Activated naive CD4-positive, alpha-beta T cell treated with Interleukin-2 at 50 U/mL for 16 hours (primary cell): ENCODE data around the gene HOXB5.

ENCODE experiments used
- DNase-seq: peaks from one replicate; pipeline ENCODE4 v3.0.0-alpha.2; 2020

HOXB5 gene

DNA sequence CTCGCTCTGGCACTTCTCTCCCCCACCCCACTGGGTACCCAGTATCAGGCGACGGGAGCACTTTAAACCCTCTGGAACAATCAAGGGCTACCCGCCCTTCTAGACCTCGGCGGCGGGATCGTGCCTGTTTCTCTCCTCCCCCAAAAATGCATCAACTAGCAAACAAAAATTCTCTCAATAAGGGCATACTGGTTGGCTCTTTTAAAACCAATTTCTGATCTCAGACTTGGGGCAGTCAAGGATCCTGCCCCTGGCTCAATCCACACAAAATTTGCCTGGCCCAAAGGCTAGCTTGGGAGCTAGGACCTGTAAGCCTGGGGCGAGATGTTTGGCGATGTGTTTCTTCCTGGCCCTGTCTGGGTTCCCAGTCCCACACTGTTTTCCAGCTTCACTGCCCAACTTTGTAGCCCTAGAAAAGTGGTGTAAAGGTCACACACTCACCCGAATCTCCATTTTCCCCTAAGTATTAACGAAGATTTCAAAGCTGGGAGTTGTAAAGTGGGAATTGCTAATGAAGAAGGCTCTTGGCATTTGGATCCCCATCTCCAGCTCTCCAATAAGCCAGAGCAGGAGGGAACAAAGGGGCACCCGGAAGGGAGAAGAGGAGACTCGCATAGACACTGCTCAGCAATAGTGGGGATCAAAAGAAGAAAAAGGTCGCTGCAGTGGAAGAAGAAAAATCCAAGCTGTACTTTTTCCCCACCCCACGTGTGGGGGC lies 34.3 kb downstream of the HOXB5 start:
- DNase-seq, result no peak

DNA sequence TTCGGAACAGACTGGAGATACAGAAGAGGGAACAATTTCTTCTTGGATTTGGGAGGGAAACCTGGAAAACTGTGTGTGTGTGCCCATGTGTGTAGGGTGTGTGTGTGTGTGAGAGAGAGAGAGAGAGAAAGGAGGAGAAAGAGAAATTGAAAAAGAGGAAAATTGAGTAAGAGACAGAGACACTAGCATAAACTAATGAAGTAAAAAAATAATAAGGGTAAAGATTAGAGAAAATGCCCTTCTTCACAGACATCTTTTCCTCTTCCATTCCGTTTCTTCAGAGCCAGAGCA lies 34.8 kb downstream of the HOXB5 start:
- no peak for DNase-seq

DNA sequence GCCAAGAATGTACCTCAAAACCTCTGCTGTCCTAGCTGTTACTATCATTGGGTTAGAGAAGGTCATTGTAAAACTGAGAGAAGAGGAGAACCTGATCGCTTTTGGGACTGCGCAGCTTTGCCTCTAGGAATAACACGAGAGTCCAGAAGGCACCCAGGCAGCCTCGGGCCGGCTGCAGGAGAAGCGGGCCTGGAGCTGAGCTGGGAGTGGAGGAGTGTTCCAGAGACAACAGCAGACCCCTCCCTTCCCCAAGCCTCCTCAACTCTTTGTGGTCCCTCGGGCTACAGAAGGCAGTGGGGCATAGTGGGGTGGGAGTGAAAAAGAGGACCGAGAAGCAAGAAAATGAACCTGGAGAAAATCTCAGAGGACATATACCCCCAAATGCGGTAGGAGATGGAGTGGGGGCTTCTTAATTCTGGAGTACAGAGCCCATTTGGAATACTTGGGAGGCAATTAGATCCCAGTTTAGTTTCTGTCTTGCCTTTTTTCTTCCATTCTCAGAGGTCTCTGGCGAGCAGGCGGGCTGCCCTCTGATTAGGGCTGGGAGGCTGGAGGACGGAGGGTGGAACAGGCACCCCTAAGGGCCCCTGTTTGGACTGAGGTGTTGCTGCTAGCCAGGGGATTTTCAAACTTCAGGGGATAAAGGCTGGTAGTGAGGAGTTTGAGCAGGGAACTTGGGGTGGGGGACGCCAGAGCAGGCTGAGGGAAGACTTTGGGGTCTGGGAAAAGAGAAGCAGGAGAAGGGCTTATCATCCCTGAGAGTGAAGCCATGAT lies 35.3 kb downstream of the HOXB5 start:
- no peak for DNase-seq

DNA sequence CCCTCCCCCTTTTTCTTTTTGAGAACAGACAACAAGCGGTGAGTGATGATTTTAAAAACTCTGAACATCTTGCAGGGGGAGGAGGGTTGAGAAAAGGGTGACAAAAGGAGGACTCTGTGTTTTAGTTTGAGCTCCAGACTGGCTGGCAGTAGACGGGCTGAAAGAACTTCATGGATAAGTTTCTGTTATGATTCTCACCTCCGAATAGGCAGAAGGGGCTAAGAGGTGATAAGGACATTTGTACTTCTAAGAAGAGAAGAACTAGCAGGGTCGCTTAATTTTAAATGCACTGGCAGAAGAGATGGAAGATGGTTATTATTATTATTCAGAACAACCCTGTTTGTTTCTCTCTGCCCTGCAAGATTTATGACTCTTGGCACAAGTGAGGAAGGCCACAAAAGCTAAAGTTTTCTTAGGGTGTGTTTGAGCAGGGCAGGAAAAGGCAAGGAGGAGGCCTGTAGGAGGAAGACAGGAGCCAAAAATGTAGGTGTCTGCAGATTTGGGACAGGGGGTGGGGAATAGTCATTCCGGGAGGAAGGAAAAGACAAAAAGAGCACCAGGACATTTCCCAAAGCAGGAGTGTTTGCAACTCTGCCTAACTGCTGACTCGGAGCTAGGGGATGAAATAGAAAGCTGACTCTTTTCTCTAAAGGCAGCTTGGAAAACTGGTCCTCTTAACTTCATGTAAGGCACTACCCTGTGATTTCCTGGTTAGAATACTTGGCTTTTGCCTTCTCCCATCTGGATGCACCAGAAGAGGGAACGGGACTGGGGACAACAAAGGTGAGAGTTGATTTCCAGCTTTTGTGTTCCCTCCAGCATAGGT lies 36.8 kb downstream of the HOXB5 start:
- no peak for DNase-seq

DNA sequence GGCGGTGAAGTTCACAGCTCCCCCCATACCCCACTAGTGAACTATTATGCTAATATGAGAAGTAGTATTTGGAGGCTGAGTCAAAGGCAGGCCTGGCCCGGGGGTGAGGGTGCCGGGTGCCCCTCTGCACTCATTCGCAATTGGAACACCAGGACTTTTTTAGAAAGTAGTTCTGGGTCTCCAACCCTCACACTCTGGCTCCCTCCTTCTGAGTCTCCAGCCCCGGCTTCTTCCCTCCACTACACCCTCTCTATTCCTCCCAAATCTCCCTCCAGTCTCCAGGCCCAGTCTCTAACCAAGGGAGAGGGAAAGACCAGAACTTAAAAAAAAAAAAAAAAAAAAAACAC lies 37.4 kb downstream of the HOXB5 start:
- DNase-seq, result no peak

DNA sequence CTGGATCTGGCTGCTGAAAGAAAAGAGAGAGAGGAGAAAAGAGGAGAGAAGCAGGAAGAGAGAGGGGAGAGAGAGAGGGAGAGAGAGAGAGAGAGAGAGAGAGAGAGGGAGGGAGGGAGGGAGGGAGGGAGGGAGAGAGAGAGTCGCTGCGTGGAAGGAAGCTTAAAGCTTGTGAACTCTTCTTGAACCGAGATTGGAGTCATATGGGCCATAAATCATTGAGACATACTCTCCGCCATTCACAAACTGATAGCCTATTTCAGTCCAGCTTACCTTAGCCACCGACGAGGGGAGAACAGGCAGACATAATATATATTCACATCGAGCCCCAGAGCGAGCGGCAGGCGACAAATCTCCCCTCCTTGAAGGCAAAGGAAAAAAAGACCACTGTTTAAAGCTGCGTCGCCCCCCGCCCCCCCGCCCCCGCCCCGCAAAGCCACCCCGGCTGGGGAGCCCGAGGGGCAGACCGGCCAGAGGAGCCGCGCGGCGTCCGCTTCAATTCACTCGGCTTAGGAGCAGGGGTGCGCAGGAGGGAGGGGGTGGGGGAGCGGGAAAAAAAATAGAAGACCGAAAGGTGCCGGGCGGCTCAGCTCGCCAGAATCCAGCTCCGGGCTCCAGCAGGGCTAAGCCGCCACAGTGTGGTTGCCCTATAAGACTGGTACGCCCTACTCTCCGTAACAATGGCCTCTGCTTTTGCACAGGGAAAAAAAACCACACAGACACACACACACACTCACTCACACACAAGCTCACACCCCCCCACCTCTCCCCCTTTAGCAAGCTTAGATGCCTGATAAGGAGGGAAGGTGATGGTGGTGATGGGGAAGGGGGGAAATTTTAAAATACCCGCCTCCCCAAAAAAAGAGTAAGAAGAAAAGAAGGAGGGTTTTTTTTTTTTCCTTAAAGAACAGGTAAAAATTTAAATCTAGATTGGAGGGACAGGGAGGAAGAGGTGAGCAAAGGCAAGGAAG lies 38.0 kb downstream of the HOXB5 start:
- DNase-seq, result no peak

DNA sequence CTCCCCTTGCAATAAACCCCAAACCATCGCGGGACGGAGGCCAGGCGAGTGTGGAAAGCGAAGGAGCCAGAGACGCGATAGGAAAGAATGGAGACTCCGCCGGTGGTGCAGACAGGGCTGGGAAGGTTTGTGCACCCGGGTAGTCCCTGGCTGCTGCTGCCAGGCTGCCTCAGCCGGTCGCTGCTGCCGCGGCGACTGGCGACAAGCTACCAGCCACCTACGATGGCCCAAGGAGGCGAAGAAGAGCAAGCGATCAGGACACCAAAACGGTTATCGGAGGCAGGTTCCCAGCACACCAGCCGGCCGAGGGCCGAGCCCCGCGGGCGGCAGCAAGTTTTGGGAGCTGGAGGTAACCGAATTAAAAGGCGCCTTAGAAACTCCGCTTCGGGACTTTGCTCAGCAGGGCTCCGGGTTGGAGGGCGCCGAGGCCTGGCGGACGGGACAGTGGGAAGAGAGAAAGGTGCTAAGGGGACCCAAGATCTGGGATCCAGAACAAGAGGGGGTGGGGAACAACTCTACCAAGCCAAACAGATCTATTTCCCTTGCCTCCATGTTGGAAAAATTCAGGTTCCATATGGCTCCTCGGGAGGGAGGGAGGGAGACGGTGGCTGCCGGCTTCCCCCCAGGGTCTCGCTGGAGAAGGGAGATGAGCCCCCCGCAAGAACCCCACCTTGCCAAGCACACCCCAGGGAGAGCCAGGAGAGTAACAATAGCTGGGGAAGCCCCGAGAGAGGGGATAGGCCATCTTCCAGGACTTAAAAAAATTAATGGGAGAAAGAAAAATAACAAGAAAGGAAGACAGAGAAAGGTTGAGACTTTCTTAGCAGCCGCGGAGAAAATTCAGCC lies 38.9 kb downstream of the HOXB5 start:
- no peak for DNase-seq

DNA sequence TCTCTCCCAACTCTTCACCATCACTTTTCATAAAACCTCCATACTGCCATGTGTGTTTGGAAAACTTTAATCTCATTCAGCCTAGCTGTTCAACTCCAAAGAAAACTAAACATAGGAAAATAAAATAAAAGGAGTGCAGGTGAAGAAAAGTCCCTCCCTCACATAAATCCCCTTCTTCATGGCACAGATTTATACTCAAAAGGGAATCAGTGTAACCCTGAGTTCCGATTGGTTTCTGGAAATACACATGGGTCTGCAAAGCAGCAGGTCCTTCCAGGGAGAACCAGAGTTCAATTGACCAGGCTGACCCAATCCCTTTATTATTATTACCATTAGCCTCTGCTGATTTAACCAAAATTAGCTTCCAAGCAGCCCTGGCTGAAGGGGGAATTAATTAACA lies 39.8 kb downstream of the HOXB5 start:
- no peak for DNase-seq

DNA sequence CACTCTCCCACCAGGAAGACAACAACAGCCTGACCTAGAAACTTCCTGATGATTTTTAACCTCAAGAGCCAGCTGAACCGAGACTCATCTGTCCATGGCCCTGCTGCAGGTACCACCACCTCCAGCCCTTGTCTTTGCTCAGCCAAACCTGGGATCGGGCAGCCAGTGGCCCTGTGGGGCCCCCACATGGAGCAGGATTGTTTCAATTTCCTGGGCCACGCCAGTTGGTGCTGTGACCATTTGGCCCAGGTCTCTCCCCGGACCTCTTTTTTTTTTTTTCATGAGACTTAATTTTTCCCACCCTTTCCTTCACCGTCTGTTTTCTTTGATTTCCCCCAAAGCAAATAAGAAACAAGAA lies 40.4 kb downstream of the HOXB5 start:
- DNase-seq, result no peak

DNA sequence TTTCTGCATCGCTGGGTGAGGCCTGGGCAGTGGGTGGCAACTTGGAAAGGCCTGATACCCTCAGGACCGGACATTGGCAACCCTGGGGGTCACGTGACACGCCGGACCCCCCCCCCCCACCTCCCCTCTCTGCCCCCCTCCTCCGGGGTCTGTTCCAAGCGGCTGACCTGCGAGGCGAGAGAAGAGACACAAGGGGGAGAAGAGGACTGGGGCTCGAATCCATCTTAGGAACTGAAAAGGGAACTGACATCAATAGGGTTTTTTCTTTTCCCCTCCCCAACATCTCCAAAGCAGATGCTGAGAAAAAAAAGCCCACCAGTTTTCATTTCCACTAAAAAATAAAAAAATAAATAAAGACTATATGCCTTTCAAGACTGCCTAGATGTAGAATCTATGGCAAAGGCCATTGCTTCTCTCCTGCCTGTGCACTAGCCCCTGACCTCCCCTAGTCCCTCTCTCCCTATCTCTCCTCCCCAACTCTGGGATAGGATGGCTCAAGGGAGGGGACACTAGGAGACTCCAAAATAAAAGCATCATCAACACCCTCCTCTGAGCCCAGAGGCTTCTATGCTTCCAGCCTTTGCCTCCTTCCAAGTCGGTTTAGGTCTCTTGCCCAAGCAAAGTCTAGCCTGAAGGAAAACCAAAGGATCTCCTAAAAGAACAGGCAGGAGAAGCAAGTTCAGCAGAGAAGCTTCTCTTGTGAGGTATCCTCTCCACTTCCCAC lies 41.0 kb downstream of the HOXB5 start:
- no peak for DNase-seq

DNA sequence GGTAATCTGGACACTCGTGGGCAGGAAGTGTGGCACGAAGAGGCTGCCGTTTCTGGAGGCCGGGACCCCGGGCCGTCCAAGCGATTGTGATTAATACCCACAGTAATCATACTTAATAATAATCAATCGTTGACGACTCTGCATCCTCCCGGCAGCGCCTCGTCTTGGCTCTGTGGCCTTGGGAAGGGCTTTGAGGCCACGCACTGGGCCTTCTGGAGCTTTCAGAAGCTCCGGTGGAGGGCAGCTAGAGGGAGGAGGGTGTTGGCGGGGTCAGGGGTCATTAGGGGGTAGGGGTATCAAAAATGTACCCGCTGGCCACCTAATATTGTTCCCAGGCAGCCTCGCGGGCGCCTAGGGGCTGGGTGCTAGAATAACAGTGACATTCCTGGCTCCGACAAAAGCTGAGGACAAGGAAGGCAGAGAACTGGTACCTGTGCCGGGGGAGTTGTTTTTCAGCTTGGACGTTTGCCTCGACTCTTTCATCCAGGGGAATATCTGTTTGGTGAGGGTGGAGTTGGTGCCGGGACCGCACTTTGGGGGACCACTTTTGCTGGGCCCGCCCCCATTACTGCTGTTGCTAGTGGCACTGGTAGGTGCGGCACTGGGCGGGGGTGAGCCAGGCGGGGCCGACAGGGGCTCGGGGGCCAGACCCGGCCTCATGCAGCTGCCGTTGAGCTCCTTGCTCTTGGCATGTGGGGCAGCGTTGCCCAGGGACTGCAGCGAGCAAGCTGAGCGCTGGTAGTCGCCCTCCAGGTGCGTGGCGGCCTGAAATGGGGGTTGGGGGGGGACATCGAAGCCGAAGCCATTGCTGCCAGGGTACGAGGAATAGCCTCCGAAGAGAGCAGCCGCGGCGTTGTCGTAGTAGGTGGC lies 41.7 kb downstream of the HOXB5 start:
- DNase-seq, result no peak

DNA sequence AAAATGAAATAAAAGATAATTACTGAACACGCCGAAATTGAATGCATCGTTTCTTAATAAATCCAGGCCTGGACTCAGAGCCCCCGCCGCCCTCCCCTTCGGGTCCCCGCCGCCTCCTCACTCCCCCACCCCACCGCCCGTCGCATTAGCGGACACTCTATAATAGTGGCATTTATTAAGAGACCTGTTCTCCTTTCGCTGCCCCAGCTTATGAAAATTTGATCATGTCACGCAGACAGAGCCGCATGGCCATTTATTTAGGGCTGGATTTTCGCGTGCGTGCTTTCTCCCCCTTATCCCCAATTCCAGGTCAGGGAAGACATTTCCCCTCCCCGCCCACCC lies 42.4 kb downstream of the HOXB5 start:
- DNase-seq, result no peak

DNA sequence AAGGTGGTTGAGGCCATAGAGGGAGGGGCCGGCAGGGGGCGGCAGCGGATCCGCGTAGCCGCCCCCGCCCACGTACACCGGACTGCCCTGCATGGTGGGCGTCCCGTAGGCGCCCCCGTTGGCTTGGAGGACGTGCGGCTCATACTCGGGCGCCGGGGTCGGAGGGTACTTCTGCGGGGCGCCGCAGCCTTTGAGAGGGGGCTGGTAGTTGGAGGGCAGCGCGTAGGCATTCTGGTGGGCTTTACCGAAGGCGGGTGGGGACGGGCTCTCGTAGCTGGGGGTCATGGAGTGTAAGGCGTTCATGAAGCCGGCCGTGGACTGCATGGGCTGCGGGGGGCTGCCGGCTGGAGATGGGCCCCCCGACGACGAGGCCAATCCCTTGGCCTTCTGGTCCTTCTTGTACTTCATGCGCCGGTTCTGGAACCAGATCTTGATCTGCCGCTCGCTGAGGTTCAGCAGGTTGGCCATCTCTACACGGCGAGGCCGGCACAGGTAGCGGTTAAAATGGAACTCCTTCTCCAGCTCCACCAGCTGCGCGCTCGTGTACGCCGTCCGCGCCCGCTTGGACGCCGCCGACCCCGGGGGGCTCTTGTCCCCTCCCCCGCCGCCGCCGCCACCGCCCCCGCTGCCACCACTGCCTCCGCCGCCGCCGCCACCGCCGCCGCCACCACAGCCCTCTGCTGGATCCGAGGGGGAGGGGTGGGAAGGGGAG lies 42.9 kb downstream of the HOXB5 start:
- DNase-seq, result no peak

DNA sequence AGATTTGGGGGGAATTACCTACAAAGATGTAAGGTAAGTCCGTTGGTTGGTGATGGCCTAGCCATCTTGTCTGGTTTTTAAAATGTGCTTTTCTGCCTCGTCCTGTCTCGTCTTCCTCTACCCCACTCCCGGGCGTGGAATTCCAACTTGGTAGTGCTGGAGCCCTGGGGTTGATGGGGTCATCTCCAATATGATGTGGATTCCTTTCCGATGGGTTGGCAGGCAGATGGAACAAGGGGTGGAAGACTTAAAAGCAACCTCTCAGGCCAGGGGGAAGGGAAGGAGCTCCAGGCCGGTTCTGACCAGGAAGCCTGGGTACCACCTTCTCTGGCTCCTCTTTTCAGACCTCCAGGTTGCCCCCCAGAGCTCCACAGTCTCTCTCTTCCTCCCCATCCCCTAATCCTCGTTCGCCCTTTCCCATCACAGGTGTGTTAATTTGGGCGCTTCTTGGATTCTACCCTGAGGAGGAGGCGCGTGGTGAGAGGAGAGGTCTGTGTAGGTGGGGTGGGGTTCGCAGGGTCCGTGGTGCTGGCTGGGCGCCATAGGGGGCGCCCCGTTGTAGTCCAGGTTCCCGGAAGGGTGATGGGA lies 43.6 kb downstream of the HOXB5 start:
- DNase-seq, result no peak

DNA sequence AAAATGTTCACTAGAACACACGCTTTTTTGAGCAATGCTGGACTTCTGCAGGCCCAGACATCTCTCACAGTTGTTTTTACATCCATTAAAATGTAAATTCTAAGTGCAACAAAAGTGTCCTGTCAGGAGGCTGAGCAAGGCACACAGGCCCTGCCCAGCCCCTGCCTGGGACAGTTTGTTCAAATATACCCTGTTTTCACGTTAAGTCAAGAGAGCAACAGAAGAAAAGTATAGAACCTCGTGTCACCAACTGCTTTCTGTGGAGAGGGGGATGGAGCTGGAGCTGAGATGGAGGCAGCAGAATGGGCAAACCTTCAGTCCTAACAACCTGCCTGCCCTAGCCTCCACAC lies 44.3 kb downstream of the HOXB5 start:
- no peak for DNase-seq

DNA sequence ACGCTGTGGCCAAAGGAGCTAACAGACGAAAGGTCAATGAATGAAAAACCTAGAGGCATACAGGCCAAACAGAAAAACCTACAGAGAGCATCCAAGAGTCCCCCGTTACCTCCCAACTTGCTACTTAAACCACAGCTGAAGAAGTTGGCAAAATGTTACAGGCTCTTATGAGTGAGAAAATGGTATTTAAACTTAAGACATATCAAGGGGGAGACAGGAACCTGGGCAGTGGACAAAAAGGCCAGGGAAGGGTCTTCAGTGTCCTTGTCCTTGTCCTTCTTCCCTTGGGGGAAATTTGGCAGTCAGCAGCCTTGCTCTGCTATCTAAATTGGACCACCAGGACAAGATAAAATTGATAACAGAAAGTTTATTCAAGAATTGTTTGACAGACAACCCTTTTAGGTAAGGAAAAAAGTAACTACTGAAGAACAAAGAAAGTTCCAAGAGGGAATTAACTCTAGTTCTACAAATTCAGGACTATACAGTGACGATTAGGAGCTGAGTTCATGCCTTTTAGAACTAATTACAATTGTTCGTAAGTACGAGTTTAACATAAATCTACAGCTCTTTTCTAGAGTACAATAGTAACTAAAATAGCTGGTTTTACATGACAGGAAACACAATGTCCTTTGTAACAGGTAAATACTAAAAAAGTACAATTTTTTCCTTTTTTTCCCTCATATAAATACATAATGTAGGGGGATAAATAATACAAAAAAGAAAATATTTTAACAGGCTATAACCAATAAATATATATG lies 44.9 kb downstream of the HOXB5 start:
- no peak for DNase-seq

DNA sequence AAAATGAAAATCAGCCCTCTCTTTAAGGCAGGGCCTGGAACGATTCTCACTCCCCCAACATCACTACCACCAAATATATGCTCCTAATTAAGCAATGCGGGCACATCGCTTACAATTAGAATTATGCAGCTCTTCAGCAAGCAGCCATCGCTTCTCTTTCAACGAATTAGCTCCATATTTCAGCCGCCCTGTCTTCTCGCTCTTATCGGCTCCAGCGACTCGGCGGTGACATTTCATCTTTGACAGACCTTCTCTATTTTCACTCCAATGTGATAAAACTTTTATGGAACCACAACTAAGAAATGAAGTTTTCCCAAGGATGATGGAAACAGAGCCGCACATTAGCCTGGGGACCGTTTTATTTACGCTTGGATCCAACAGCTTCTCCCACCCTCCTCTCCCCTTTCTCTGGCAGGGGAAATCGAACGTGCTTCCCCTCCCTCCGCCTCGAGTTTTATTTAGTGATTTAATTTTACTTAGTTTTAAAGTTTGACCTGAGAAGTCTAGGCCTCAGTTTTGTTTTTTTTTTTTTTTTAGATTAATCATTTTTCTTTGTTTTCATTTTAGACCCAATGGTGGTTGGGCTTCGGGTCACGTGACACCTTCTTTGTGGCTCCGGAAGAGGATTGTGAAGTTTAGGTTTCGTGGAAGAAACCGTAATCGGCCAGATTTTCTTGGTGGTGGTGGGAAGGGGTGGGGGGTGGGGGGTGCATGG lies 45.6 kb downstream of the HOXB5 start:
- DNase-seq, result peak; percentile 42
